ENCODE results near the gene WSB2. TPM values are rescaled to one million over a fixed set of nuclear protein-coding genes. Genes with fewer than 3 reads are reported as not detected.

The WSB2 gene
- total RNA-seq = 10 to 100 TPM; 48.1 to 67.7 (median 52.0) TPM

- Mint-ChIP-seq H3K36me3 (ENCODE audit: insufficient read depth) (peaks cover 2% of the 10 kb centered on the region), H3K27me3 (ENCODE audit: low read depth) (peaks cover 5% of the 10 kb centered on the region), H3K4me3 (peak within 1 kb of the TSS; percentile 89), H3K4me1 (ENCODE audit: low read depth) (peaks cover 46% of the 10 kb centered on the region), H3K9me3 (no peaks in the 10 kb centered on the region)
- peak; percentile 63 for DNase-seq
- peak; percentile 44 to 46 for ATAC-seq
Measured at GRCh38 chr12:118061011-118061872, at the start of gene WSB2. Gene WSB2, minus strand, starts transcription at chr12:118061179. Its CDS starts 131 bp downstream, at chr12:118061048.

- no peaks in the 10 kb centered on the region for H3K9me3 Mint-ChIP-seq
- DNase-seq (no peak), ATAC-seq (no peak)
- no peaks in the 10 kb centered on the region for H3K36me3 Mint-ChIP-seq (ENCODE audit: insufficient read depth)
- H3K4me1 Mint-ChIP-seq (ENCODE audit: low read depth) = peaks cover 4% of the 10 kb centered on the region
- peaks cover 11% of the 10 kb centered on the region for H3K27me3 Mint-ChIP-seq (ENCODE audit: low read depth)
- H3K4me3 Mint-ChIP-seq = no peak overlapping the region
Measured at GRCh38 chr12:118109088-118109487, 48.1 kb upstream of the WSB2 start.

- Mint-ChIP-seq H3K9me3 (no peaks in the 10 kb centered on the region), H3K4me3 (no peak overlapping the region), H3K4me1 (ENCODE audit: low read depth) (peaks cover 8% of the 10 kb centered on the region), H3K27me3 (ENCODE audit: low read depth) (peaks cover 14% of the 10 kb centered on the region), H3K36me3 (ENCODE audit: insufficient read depth) (no peaks in the 10 kb centered on the region)
- ATAC-seq (no peak), DNase-seq (no peak)
Measured at GRCh38 chr12:118107694-118108093, 46.7 kb upstream of the WSB2 start.

- H3K4me1 Mint-ChIP-seq (ENCODE audit: low read depth) = peaks cover 8% of the 10 kb centered on the region
- no peak for DNase-seq
- peaks cover 17% of the 10 kb centered on the region for H3K27me3 Mint-ChIP-seq (ENCODE audit: low read depth)
- no peak for ATAC-seq
- no peak overlapping the region for H3K4me3 Mint-ChIP-seq
- H3K36me3 Mint-ChIP-seq (ENCODE audit: insufficient read depth) = no peaks in the 10 kb centered on the region
- H3K9me3 Mint-ChIP-seq = no peaks in the 10 kb centered on the region
Measured at GRCh38 chr12:118107011-118107410, 46.0 kb upstream of the WSB2 start.

GRCh38 chr12:118103601-118104382 lies 42.8 kb upstream of the WSB2 start, which contains the start of gene VSIG10:
Gene VSIG10, minus strand, starts transcription at chr12:118104011. Its CDS starts 340 bp downstream, at chr12:118103671.
- no peak for DNase-seq
- ATAC-seq = peak; percentile 70 to 76
- Mint-ChIP-seq H3K36me3 (ENCODE audit: insufficient read depth) (no peaks in the 10 kb centered on the region), H3K9me3 (no peaks in the 10 kb centered on the region), H3K4me3 (peak within 1 kb of the TSS; percentile 85), H3K27me3 (ENCODE audit: low read depth) (peaks cover 26% of the 10 kb centered on the region), H3K4me1 (ENCODE audit: low read depth) (peaks cover 8% of the 10 kb centered on the region)

- Mint-ChIP-seq H3K27me3 (ENCODE audit: low read depth) (peaks cover 26% of the 10 kb centered on the region), H3K4me3 (peak overlapping the region; percentile 85), H3K36me3 (ENCODE audit: insufficient read depth) (no peaks in the 10 kb centered on the region), H3K9me3 (no peaks in the 10 kb centered on the region), H3K4me1 (ENCODE audit: low read depth) (peaks cover 8% of the 10 kb centered on the region)
- DNase-seq (no peak), ATAC-seq (peak; percentile 27 to 35)
Measured at GRCh38 chr12:118103201-118103600, 42.2 kb upstream of the WSB2 start.

- Mint-ChIP-seq H3K4me1 (ENCODE audit: low read depth) (peaks cover 8% of the 10 kb centered on the region), H3K4me3 (peak overlapping the region; percentile 85), H3K36me3 (ENCODE audit: insufficient read depth) (no peaks in the 10 kb centered on the region), H3K9me3 (no peaks in the 10 kb centered on the region), H3K27me3 (ENCODE audit: low read depth) (peaks cover 26% of the 10 kb centered on the region)
- DNase-seq (no peak), ATAC-seq (no peak)
Measured at GRCh38 chr12:118102609-118103008, 41.6 kb upstream of the WSB2 start.

GRCh38 chr12:118102070-118102469 lies 41.1 kb upstream of the WSB2 start:
- peak overlapping the region; percentile 35 for H3K4me3 Mint-ChIP-seq
- H3K36me3 Mint-ChIP-seq (ENCODE audit: insufficient read depth) = no peaks in the 10 kb centered on the region
- H3K9me3 Mint-ChIP-seq = no peaks in the 10 kb centered on the region
- no peak for DNase-seq
- peaks cover 8% of the 10 kb centered on the region for H3K4me1 Mint-ChIP-seq (ENCODE audit: low read depth)
- no peak for ATAC-seq
- peaks cover 24% of the 10 kb centered on the region for H3K27me3 Mint-ChIP-seq (ENCODE audit: low read depth)

GRCh38 chr12:118101051-118101450 lies 40.1 kb upstream of the WSB2 start:
- Mint-ChIP-seq H3K4me1 (ENCODE audit: low read depth) (peaks cover 8% of the 10 kb centered on the region), H3K36me3 (ENCODE audit: insufficient read depth) (no peaks in the 10 kb centered on the region), H3K4me3 (no peak overlapping the region), H3K9me3 (no peaks in the 10 kb centered on the region), H3K27me3 (ENCODE audit: low read depth) (peaks cover 22% of the 10 kb centered on the region)
- DNase-seq (no peak), ATAC-seq (no peak)

- Mint-ChIP-seq H3K9me3 (no peaks in the 10 kb centered on the region), H3K27me3 (ENCODE audit: low read depth) (peaks cover 15% of the 10 kb centered on the region), H3K4me1 (ENCODE audit: low read depth) (peaks cover 4% of the 10 kb centered on the region), H3K4me3 (no peak overlapping the region), H3K36me3 (ENCODE audit: insufficient read depth) (no peaks in the 10 kb centered on the region)
- ATAC-seq = no peak
- DNase-seq = no peak
Measured at GRCh38 chr12:118098911-118099671, 38.1 kb upstream of the WSB2 start.

- no peak overlapping the region for H3K4me3 Mint-ChIP-seq
Measured at GRCh38 chr12:118098401-118098800, 37.4 kb upstream of the WSB2 start.

GRCh38 chr12:118094039-118094438 lies 33.1 kb upstream of the WSB2 start:
- no peaks in the 10 kb centered on the region for H3K27me3 Mint-ChIP-seq (ENCODE audit: low read depth)
- no peak for DNase-seq
- H3K4me1 Mint-ChIP-seq (ENCODE audit: low read depth) = no peaks in the 10 kb centered on the region
- H3K9me3 Mint-ChIP-seq = no peaks in the 10 kb centered on the region
- H3K36me3 Mint-ChIP-seq (ENCODE audit: insufficient read depth) = no peaks in the 10 kb centered on the region
- ATAC-seq = no peak
- no peak overlapping the region for H3K4me3 Mint-ChIP-seq

More at GRCh38 chr12:118098401-118098800, 37.4 kb upstream of the WSB2 start:
- Mint-ChIP-seq H3K36me3 (ENCODE audit: insufficient read depth) (no peaks in the 10 kb centered on the region), H3K4me1 (ENCODE audit: low read depth) (peaks cover 4% of the 10 kb centered on the region), H3K9me3 (no peaks in the 10 kb centered on the region), H3K27me3 (ENCODE audit: low read depth) (peaks cover 15% of the 10 kb centered on the region)
- no peak for DNase-seq
- no peak for ATAC-seq

GRCh38 chr12:118089782-118090181 lies 28.8 kb upstream of the WSB2 start:
- no peaks in the 10 kb centered on the region for H3K27me3 Mint-ChIP-seq (ENCODE audit: low read depth)
- no peak for ATAC-seq
- no peaks in the 10 kb centered on the region for H3K4me1 Mint-ChIP-seq (ENCODE audit: low read depth)
- H3K36me3 Mint-ChIP-seq (ENCODE audit: insufficient read depth) = no peaks in the 10 kb centered on the region
- DNase-seq = no peak
- H3K9me3 Mint-ChIP-seq = no peaks in the 10 kb centered on the region
- H3K4me3 Mint-ChIP-seq = no peak overlapping the region

- no peak for ATAC-seq
- H3K9me3 Mint-ChIP-seq = no peaks in the 10 kb centered on the region
- H3K27me3 Mint-ChIP-seq (ENCODE audit: low read depth) = no peaks in the 10 kb centered on the region
- DNase-seq = no peak
- no peak overlapping the region for H3K4me3 Mint-ChIP-seq
- no peaks in the 10 kb centered on the region for H3K4me1 Mint-ChIP-seq (ENCODE audit: low read depth)
- H3K36me3 Mint-ChIP-seq (ENCODE audit: insufficient read depth) = no peaks in the 10 kb centered on the region
Measured at GRCh38 chr12:118082161-118082560, 21.2 kb upstream of the WSB2 start.

Measured in activated T-cell treated with anti-CD3 and anti-CD28 coated beads, Interleukin-2, amount 50 U/mL, for 4 hours (primary cell).